Mammary epithelial cell (primary cell): Measurements from ENCODE around the gene CALR.

Experiments used
- EZH2 ChIP-seq: IDR thresholded peaks from 2 replicates; pipeline ENCODE4 v1.6.1; 2012; ENCODE audit warnings: low read length, inconsistent platforms, borderline replicate concordance
- TF ChIP-seq, protein P1 (sequence below), 2 donors: IDR thresholded peaks in 1 of 2; conservative IDR thresholded peaks in 1 of 2; 2 replicates each; pipeline ENCODE4 v1.5.1; 2011 to 2012; ENCODE audit warnings: inconsistent platforms in 2 of 2, low read length in 2 of 2, mild to moderate bottlenecking in 2 of 2, control low read depth in 1 of 2, low read depth in 1 of 2; ENCODE audit not compliant: insufficient read depth in 1 of 2; ENCODE audit errors: extremely low read depth in 1 of 2

GRCh38 chr19:12959481-12959880, 21.1 kb downstream of the CALR start:
- TF ChIP-seq, protein P1, sequence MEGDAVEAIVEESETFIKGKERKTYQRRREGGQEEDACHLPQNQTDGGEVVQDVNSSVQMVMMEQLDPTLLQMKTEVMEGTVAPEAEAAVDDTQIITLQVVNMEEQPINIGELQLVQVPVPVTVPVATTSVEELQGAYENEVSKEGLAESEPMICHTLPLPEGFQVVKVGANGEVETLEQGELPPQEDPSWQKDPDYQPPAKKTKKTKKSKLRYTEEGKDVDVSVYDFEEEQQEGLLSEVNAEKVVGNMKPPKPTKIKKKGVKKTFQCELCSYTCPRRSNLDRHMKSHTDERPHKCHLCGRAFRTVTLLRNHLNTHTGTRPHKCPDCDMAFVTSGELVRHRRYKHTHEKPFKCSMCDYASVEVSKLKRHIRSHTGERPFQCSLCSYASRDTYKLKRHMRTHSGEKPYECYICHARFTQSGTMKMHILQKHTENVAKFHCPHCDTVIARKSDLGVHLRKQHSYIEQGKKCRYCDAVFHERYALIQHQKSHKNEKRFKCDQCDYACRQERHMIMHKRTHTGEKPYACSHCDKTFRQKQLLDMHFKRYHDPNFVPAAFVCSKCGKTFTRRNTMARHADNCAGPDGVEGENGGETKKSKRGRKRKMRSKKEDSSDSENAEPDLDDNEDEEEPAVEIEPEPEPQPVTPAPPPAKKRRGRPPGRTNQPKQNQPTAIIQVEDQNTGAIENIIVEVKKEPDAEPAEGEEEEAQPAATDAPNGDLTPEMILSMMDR (conservative IDR thresholded peaks at IDR 0.05 in 1 of 2, IDR thresholded peaks at IDR 0.05 in 1 of 2; ENCODE audit: extremely low read depth in 1 of 2, insufficient read depth in 1 of 2, low read depth in 1 of 2, low read length in 2 of 2): no peak
- TF ChIP-seq EZH2: no peak
